Duodenal mucosa (tissue), 2 donors: ENCODE measurements around the gene SYNDIG1.

ENCODE experiments used
- H3K27ac ChIP-seq: one replicate; pipeline ENCODE4 v1.7.0; 2013; ENCODE audit warnings: low read depth, low read length
- H3K27me3 ChIP-seq, 2 donors: one replicate each; pipeline ENCODE4 v1.7.0; 2013; ENCODE audit warnings: low read length in 2 of 2, control low read depth in 1 of 2; ENCODE audit not compliant: insufficient read depth in 2 of 2, control insufficient read depth in 1 of 2
- H3K36me3 ChIP-seq, 2 donors: one replicate each; pipeline ENCODE4 v1.7.0; 2013; ENCODE audit warnings: low read length in 2 of 2, control low read depth in 1 of 2; ENCODE audit not compliant: insufficient read depth in 2 of 2, control insufficient read depth in 1 of 2
- H3K4me1 ChIP-seq, 2 donors: one replicate each; pipeline ENCODE4 v1.7.0; 2013; ENCODE audit warnings: low read length in 2 of 2, control low read depth in 1 of 2; ENCODE audit not compliant: insufficient read depth in 2 of 2, control insufficient read depth in 1 of 2
- H3K4me3 ChIP-seq, 2 donors: one replicate each; pipeline ENCODE4 v1.7.0; 2013; ENCODE audit warnings: low read length in 2 of 2, low read depth in 1 of 2
- H3K9ac ChIP-seq, 2 donors: one replicate each; pipeline ENCODE4 v1.7.0; 2013; ENCODE audit warnings: low read length in 2 of 2, low read depth in 1 of 2
- H3K9me3 ChIP-seq, 2 donors: one replicate each; pipeline ENCODE4 v1.7.0; 2013; ENCODE audit warnings: low read length in 2 of 2, control low read depth in 1 of 2; ENCODE audit not compliant: control insufficient read depth in 1 of 2

Gene SYNDIG1

GRCh38 chr20:24628985-24629384 is 159.6 kb downstream of the SYNDIG1 start:
- Histone ChIP-seq H3K36me3 (no peaks in the 10 kb centered on the region), H3K9me3 (no peaks in the 10 kb centered on the region), H3K9ac (no peak overlapping the region), H3K4me3 (no peak overlapping the region), H3K4me1 (no peaks in the 10 kb centered on the region), H3K27ac (no peak overlapping the region), H3K27me3 (no peaks in the 10 kb centered on the region)

DNA sequence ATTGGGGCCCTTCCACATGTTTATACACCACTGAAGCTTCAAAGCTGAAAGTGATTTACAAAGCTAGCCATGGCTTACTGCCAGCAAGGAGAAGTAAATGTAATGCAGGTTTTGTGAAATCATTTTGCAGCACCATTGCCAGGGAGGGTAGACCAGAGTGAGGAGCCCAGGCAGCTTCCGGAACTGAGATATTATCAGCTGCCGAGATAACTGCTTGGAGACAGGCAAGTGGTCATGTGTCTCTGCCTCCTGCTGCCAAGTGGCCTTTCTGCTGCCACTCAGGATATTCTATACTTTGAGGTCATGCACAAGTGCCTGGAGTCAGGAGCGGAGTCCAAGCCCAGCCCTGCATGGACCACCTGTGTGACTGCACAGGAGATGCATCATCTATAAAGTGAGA is 160.2 kb downstream of the SYNDIG1 start:
- Histone ChIP-seq H3K27me3 (no peaks in the 10 kb centered on the region), H3K36me3 (no peaks in the 10 kb centered on the region), H3K9ac (no peak overlapping the region), H3K27ac (no peak overlapping the region), H3K4me3 (no peak overlapping the region), H3K4me1 (no peaks in the 10 kb centered on the region), H3K9me3 (no peaks in the 10 kb centered on the region)

GRCh38 chr20:24630486-24631172 is 161.2 kb downstream of the SYNDIG1 start:
- Histone ChIP-seq H3K36me3 (no peaks in the 10 kb centered on the region), H3K27me3 (no peaks in the 10 kb centered on the region), H3K9me3 (no peaks in the 10 kb centered on the region), H3K4me1 (no peaks in the 10 kb centered on the region), H3K9ac (no peak overlapping the region), H3K27ac (no peak overlapping the region), H3K4me3 (no peak overlapping the region)

GRCh38 chr20:24631173-24631505 is 161.7 kb downstream of the SYNDIG1 start:
- H3K27ac ChIP-seq: no peak overlapping the region
- H3K9me3 ChIP-seq: no peaks in the 10 kb centered on the region
- no peaks in the 10 kb centered on the region for H3K36me3 ChIP-seq
- no peaks in the 10 kb centered on the region for H3K4me1 ChIP-seq
- no peak overlapping the region for H3K9ac ChIP-seq
- no peaks in the 10 kb centered on the region for H3K27me3 ChIP-seq
- no peak overlapping the region for H3K4me3 ChIP-seq

DNA sequence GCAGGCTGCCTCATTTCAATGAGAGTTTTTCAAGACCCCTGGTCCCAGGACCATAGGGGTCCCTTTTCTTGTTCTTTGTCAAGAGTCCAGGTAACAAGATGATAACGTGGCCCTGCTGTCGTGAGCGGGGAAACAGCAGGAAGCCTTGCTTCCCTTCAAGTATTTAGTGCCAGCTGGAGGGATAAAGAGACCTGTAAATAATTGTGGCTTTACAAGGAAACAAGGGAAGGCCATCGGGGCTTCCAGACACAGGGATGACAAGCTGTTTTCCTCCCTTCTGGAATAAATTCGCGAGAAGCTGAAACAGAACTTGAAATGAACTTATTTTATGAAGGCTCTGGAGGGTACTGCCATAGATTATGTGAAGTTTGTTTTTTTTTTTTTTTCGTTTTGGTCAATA is 163.2 kb downstream of the SYNDIG1 start:
- Histone ChIP-seq H3K36me3 (no peaks in the 10 kb centered on the region), H3K27me3 (no peaks in the 10 kb centered on the region), H3K4me1 (no peaks in the 10 kb centered on the region), H3K9me3 (no peaks in the 10 kb centered on the region), H3K27ac (no peak overlapping the region), H3K4me3 (no peak overlapping the region), H3K9ac (no peak overlapping the region)

- H3K4me1 ChIP-seq: no peaks in the 10 kb centered on the region
- H3K9ac ChIP-seq: no peak overlapping the region
- no peak overlapping the region for H3K27ac ChIP-seq
- no peaks in the 10 kb centered on the region for H3K36me3 ChIP-seq
- H3K9me3 ChIP-seq: no peaks in the 10 kb centered on the region
- H3K27me3 ChIP-seq: no peaks in the 10 kb centered on the region
- no peak overlapping the region for H3K4me3 ChIP-seq
These were observed 163.6 kb downstream of the SYNDIG1 start for GRCh38 chr20:24633026-24633425.

GRCh38 chr20:24633521-24633920 is 164.1 kb downstream of the SYNDIG1 start:
- H3K9me3 ChIP-seq: no peaks in the 10 kb centered on the region
- H3K9ac ChIP-seq: no peak overlapping the region
- no peak overlapping the region for H3K4me3 ChIP-seq
- no peaks in the 10 kb centered on the region for H3K4me1 ChIP-seq
- H3K36me3 ChIP-seq: no peaks in the 10 kb centered on the region
- H3K27me3 ChIP-seq: no peaks in the 10 kb centered on the region
- H3K27ac ChIP-seq: no peak overlapping the region

GRCh38 chr20:24634855-24635254 is 165.4 kb downstream of the SYNDIG1 start:
- Histone ChIP-seq H3K36me3 (no peaks in the 10 kb centered on the region), H3K9ac (no peak overlapping the region), H3K27ac (no peak overlapping the region), H3K27me3 (no peaks in the 10 kb centered on the region), H3K4me1 (no peaks in the 10 kb centered on the region), H3K4me3 (no peak overlapping the region), H3K9me3 (no peaks in the 10 kb centered on the region)

GRCh38 chr20:24636626-24637025 is 167.2 kb downstream of the SYNDIG1 start:
- H3K9me3 ChIP-seq: no peaks in the 10 kb centered on the region
- H3K9ac ChIP-seq: no peak overlapping the region
- no peaks in the 10 kb centered on the region for H3K36me3 ChIP-seq
- H3K4me3 ChIP-seq: no peak overlapping the region
- H3K27me3 ChIP-seq: no peaks in the 10 kb centered on the region
- H3K4me1 ChIP-seq: no peaks in the 10 kb centered on the region
- no peak overlapping the region for H3K27ac ChIP-seq

- Histone ChIP-seq H3K27ac (no peak overlapping the region), H3K4me1 (no peaks in the 10 kb centered on the region), H3K9ac (no peak overlapping the region), H3K27me3 (no peaks in the 10 kb centered on the region), H3K4me3 (no peak overlapping the region), H3K9me3 (no peaks in the 10 kb centered on the region), H3K36me3 (no peaks in the 10 kb centered on the region)
These were observed 167.7 kb downstream of the SYNDIG1 start for GRCh38 chr20:24637087-24637486.

DNA sequence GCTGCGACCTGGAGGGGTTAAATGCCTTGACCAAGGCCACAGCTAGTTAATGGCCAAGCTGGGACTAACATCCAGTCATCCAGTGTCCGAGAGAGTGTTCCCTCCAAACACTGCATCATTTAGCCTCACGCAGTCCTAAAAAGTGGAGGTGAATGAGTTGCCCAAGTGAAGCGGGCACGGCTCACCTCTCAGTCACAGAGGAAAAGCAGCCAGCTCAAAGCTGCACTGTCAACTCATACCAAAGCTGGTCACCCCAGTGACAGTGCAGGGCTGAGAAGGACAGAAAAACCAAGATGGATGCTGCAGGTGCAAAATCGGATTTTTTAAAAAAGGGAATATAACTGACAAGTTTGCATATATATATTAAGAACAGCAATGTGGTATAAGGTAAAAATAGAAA is 168.5 kb downstream of the SYNDIG1 start:
- Histone ChIP-seq H3K4me3 (no peak overlapping the region), H3K4me1 (no peaks in the 10 kb centered on the region), H3K36me3 (no peaks in the 10 kb centered on the region), H3K9ac (no peak overlapping the region), H3K27me3 (no peaks in the 10 kb centered on the region), H3K27ac (no peak overlapping the region), H3K9me3 (no peaks in the 10 kb centered on the region)
